Ishikawa (cell line): ENCODE results near the gene POLA2.

Experiments
- CEBPB ChIP-seq: IDR thresholded peaks from 2 replicates; pipeline ENCODE4 v1.6.1; 2012
- CREB1 ChIP-seq: IDR thresholded peaks from 2 replicates; pipeline ENCODE4 v1.6.1; 2012; ENCODE audit warnings: low read depth
- EGR1 ChIP-seq: IDR thresholded peaks from 2 replicates; pipeline ENCODE4 v1.6.1; 2012
- EP300 ChIP-seq: IDR thresholded peaks from 2 replicates; pipeline ENCODE4 v1.6.1; 2012; ENCODE audit warnings: borderline replicate concordance
- FOXM1 ChIP-seq: IDR thresholded peaks from 2 replicates; pipeline ENCODE4 v1.6.1; 2012; ENCODE audit warnings: low read depth, borderline replicate concordance
- NFIC ChIP-seq: IDR thresholded peaks from 2 replicates; pipeline ENCODE4 v1.6.1; 2012
- RAD21 ChIP-seq: IDR thresholded peaks from 2 replicates; pipeline ENCODE4 v1.6.1; 2012; ENCODE audit warnings: low read depth
- TAF1 ChIP-seq: IDR thresholded peaks from 2 replicates; pipeline ENCODE4 v1.6.1; 2012; ENCODE audit warnings: low read depth, mild to moderate bottlenecking
- TCF12 ChIP-seq: IDR thresholded peaks from 2 replicates; pipeline ENCODE4 v1.6.1; 2012; ENCODE audit warnings: low read depth
- TEAD4 ChIP-seq: IDR thresholded peaks from 2 replicates; pipeline ENCODE4 v1.6.1; 2012
- YY1 ChIP-seq: IDR thresholded peaks from 2 replicates; pipeline ENCODE4 v1.6.1; 2012; ENCODE audit warnings: low read depth
- ZBTB7A ChIP-seq: IDR thresholded peaks from 2 replicates; pipeline ENCODE4 v1.6.1; 2012; ENCODE audit warnings: low read depth
- TF ChIP-seq, protein P1 (sequence below): IDR thresholded peaks from 2 replicates; pipeline ENCODE4 v1.6.1; 2012
- TF ChIP-seq, protein P2 (sequence below): IDR thresholded peaks from 2 replicates; pipeline ENCODE4 v1.6.1; 2012; ENCODE audit warnings: low read depth, mild to moderate bottlenecking
- TF ChIP-seq, protein P3 (sequence below): IDR thresholded peaks from 2 replicates; pipeline ENCODE4 v1.6.1; 2012

POLA2 gene

DNA sequence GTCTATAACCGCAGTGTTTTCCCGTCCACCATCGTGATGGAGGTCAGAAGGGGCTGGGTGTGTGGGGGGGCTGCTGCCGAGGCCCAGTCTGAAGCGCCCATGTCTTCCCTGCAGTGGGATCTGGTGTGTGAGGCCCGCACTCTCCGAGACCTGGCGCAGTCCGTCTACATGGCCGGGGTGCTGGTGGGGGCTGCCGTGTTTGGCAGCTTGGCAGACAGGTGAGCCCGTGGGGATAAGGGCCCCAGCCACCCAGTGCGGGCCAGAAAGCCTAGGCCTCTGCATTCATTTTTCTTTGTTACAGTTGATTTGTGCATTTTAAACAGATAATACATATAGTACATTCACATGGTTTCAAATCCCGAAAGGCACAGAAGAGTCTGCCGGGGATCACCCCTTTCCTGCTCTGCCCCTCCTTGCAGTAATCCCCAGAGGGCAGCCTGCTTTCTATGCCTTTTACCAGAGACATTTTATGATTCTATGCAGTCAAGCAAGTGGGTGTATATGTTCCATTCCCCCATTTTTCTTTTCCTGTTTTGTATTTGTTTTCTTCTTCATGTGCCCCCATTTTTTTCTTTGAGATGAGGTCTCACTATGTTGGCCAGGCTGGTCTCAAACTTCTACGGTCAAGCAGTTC, 47.4 kb upstream of the POLA2 start:
- TF ChIP-seq NFIC (no peak), TEAD4 (no peak)
- TF ChIP-seq, protein P1, sequence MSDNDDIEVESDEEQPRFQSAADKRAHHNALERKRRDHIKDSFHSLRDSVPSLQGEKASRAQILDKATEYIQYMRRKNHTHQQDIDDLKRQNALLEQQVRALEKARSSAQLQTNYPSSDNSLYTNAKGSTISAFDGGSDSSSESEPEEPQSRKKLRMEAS = no peak

DNA sequence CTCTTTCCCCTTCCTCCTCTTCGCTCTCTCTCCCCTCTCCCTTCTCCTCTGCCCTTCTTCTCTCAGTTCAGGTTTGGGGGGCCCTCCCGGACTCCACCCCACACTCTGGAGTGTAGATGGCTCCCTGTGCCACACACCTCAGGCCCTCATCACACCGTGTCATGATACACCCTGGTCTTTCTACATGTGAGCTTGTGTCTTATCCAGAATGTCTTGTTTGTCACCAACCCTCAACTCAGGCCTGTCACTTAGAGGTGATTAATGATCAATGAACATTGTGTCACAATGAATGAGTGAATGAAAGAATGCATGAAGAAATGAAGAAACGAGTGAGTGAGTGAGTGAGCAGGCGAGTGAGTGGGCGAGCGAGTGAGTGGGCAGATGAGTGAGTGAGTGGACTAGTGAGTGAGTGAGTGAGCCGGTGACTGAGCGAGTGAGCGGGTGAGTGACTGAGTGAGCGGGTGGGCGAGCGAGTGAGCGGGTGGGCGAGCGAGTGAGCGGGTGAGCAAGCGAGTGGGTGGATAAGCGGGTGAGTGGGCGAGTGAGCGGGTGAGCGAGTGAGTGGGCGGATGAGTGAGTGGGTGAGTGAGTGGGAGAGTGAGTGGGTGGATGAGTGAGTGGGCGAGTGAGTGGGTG, 46.2 kb upstream of the POLA2 start:
- TF ChIP-seq, protein P1 = no peak
- peak; percentile 63 for TF ChIP-seq EGR1

DNA sequence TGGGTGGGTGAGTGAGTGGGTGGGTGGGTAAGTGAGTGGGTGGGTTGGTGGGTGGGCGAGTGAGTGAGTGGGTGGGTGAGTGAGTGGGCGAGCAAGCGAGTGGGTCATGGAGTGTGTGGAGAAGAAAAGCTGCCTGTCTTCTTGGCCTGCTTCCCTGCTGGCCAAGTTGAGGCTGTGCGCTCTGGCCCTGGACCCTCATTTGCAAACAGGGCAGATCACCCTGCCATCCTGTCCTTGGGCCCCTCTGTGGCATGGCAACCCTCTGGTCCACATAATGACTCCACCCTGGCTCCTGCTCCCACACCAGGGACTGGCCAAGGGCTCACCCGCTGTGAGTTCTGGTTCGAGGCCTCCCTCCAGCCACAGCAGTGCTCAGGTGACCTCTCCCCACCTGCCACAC, 44.9 kb upstream of the POLA2 start:
- TF ChIP-seq TCF12 (no peak), YY1 (no peak), ZBTB7A (no peak), CEBPB (no peak), NFIC (no peak), EP300 (no peak), EGR1 (no peak), RAD21 (no peak), FOXM1 (no peak), TEAD4 (no peak), CREB1 (no peak), TAF1 (no peak)
- TF ChIP-seq, protein P2, sequence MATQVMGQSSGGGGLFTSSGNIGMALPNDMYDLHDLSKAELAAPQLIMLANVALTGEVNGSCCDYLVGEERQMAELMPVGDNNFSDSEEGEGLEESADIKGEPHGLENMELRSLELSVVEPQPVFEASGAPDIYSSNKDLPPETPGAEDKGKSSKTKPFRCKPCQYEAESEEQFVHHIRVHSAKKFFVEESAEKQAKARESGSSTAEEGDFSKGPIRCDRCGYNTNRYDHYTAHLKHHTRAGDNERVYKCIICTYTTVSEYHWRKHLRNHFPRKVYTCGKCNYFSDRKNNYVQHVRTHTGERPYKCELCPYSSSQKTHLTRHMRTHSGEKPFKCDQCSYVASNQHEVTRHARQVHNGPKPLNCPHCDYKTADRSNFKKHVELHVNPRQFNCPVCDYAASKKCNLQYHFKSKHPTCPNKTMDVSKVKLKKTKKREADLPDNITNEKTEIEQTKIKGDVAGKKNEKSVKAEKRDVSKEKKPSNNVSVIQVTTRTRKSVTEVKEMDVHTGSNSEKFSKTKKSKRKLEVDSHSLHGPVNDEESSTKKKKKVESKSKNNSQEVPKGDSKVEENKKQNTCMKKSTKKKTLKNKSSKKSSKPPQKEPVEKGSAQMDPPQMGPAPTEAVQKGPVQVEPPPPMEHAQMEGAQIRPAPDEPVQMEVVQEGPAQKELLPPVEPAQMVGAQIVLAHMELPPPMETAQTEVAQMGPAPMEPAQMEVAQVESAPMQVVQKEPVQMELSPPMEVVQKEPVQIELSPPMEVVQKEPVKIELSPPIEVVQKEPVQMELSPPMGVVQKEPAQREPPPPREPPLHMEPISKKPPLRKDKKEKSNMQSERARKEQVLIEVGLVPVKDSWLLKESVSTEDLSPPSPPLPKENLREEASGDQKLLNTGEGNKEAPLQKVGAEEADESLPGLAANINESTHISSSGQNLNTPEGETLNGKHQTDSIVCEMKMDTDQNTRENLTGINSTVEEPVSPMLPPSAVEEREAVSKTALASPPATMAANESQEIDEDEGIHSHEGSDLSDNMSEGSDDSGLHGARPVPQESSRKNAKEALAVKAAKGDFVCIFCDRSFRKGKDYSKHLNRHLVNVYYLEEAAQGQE = no peak
- TF ChIP-seq, protein P3, sequence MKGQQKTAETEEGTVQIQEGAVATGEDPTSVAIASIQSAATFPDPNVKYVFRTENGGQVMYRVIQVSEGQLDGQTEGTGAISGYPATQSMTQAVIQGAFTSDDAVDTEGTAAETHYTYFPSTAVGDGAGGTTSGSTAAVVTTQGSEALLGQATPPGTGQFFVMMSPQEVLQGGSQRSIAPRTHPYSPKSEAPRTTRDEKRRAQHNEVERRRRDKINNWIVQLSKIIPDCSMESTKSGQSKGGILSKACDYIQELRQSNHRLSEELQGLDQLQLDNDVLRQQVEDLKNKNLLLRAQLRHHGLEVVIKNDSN = no peak
- TF ChIP-seq, protein P1 = no peak

DNA sequence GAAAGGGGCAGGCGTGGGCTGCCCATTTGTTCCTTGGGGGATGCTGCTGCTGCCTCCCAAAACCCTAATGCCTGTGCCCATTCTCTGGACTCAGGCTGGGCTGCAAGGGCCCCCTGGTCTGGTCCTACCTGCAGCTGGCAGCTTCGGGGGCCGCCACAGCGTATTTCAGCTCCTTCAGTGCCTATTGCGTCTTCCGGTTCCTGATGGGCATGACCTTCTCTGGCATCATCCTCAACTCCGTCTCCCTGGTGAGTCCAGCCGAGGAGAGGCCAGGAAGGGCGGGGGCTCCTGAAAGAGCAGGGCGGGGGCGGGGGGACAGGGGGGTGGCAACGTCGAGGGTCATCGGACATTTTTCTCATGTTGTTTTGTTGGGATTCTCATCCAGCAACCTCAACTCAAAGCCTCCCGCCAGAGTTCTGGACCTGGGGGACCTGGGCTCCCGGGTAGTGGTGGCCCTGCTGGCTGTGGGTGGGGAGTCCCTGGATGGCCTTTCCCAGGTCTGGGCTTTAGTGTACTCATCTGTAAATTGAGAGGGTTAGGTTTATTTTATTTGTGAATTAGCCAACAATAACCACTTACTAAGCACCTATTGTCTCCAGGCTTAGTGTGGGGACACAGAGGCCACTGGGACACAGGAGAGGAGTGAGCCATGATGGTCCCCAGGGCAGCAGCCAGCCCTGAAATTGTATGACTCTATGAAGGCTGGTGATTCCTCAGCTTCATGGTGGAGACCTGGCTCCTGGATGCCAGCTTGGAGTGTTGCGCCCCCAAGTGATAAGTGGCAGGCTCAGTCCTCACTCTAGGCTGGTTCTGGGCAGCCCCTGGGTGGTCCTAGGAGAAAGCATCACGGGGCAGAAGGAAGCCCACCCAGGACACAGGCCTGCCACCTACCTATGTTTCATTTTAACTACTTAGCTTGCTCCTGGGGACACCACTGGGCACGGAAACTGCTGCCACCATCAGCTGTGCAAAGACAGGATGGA, 44.0 kb upstream of the POLA2 start:
- TF ChIP-seq TEAD4 (no peak), EP300 (no peak), NFIC (no peak), CREB1 (no peak), EGR1 (no peak), TAF1 (no peak), RAD21 (peak; percentile 11; the same call in 1 of the 2 replicates)
- TF ChIP-seq, protein P3 = no peak
- TF ChIP-seq, protein P2 = no peak

DNA sequence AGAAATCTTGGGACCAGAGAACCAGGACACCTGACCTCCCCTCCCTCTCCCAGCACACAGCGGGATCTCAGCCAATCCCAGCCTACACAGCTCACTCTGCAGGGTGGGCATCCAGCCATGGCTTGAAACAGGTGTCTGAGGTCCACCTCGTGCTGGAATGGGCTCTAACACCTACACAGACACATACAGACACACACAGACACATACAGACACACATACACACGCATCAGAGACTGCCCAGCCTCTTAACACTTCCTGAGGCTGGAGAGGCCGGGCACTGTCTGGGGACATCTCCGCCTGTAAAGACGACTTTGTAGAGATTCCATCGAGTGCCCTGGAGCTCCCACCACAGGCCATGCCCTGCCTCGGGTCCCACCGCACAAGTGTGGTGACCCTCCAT, 43.3 kb upstream of the POLA2 start:
- TF ChIP-seq, protein P2 = no peak
- TF ChIP-seq CREB1 = no peak
- no peak for TF ChIP-seq CEBPB
- TF ChIP-seq, protein P1 = no peak
- no peak for TF ChIP-seq NFIC
- no peak for TF ChIP-seq ZBTB7A
- no peak for TF ChIP-seq TAF1
- TF ChIP-seq, protein P3 = no peak
- TF ChIP-seq TCF12 = no peak
- no peak for TF ChIP-seq EP300
- no peak for TF ChIP-seq YY1
- TF ChIP-seq RAD21 = no peak
- TF ChIP-seq EGR1 = no peak
- TF ChIP-seq TEAD4 = no peak
- no peak for TF ChIP-seq FOXM1
